Neural cell (in vitro differentiated cells): Measurements from ENCODE around the gene TBC1D8B. TPM values are rescaled to one million over a fixed set of nuclear protein-coding genes. Genes with fewer than 3 reads are reported as not detected.

Source experiments
- H2AFZ ChIP-seq: fragments of 200-600, 300-800 bp; sonication (generic), shearing (Covaris generic); 2 replicates; pipeline ENCODE4 v1.6.0; 2014; ENCODE audit warnings: low read depth, mild to moderate bottlenecking, antibody characterized with exemption, low read length, moderate library complexity
- H3F3A ChIP-seq: fragments of 200-600 bp; shearing (Covaris generic); 2 replicates; pipeline ENCODE4 v1.6.1; 2016; ENCODE audit warnings: mild to moderate bottlenecking, moderate library complexity, mixed read lengths, antibody characterized with exemption, low read length; ENCODE audit not compliant: insufficient read depth, poor library complexity, severe bottlenecking
- H3K27ac ChIP-seq: fragments of 200-600, 300-800 bp; sonication (generic), shearing (Covaris generic); 2 replicates; pipeline ENCODE4 v1.5.1; 2014; ENCODE audit warnings: mild to moderate bottlenecking, low read length, moderate library complexity
- H3K27me3 ChIP-seq: fragments of 300-800, 200-600 bp; sonication (generic), shearing (Covaris generic); 2 replicates; pipeline ENCODE4 v1.6.0; 2014; ENCODE audit warnings: mild to moderate bottlenecking, low read depth, low read length, moderate library complexity; ENCODE audit not compliant: insufficient read depth
- H3K36me3 ChIP-seq: fragments of 300-800, 200-600 bp; sonication (generic), shearing (Covaris generic); 2 replicates; pipeline ENCODE4 v1.5.1; 2014; ENCODE audit warnings: mild to moderate bottlenecking, antibody characterized with exemption, low read length, moderate library complexity; ENCODE audit not compliant: insufficient read depth
- H3K4me2 ChIP-seq: fragments of 300-800, 200-600 bp; sonication (generic), shearing (Covaris generic); 2 replicates; pipeline ENCODE4 v1.6.0; 2014; ENCODE audit warnings: mild to moderate bottlenecking, low read length
- H3K4me3 ChIP-seq: fragments of 300-800, 200-600 bp; sonication (generic), shearing (Covaris generic); 2 replicates; pipeline ENCODE4 v1.5.1; 2014; ENCODE audit warnings: mild to moderate bottlenecking, low read length, moderate library complexity
- H3K79me2 ChIP-seq: fragments of 200-600 bp; shearing (Covaris generic); replicated peaks from 2 replicates; pipeline ENCODE4 v1.6.0; 2014; ENCODE audit warnings: mild to moderate bottlenecking, low read length, moderate library complexity; ENCODE audit not compliant: insufficient read depth
- H3K9ac ChIP-seq: fragments of 300-800, 200-600 bp; sonication (generic), shearing (Covaris generic); 2 replicates; pipeline ENCODE4 v1.6.1; 2016; ENCODE audit warnings: mild to moderate bottlenecking, low read length, mixed read lengths
- H3K9me2 ChIP-seq: fragments of 200-600 bp; shearing (Covaris generic); 2 replicates; pipeline ENCODE4 v1.6.1; 2016; ENCODE audit warnings: mild to moderate bottlenecking, low read length, mixed read lengths; ENCODE audit not compliant: insufficient read depth
- H3K9me3 ChIP-seq: fragments of 200-600, 300-800 bp; sonication (generic), shearing (Covaris generic); 2 replicates; pipeline ENCODE4 v1.6.1; 2016; ENCODE audit warnings: mild to moderate bottlenecking, mixed run types, low read length, moderate library complexity, mixed read lengths
- H4K20me1 ChIP-seq: fragments of 200-600 bp; shearing (Covaris generic); 2 replicates; pipeline ENCODE4 v1.6.1; 2016; ENCODE audit warnings: mild to moderate bottlenecking, mixed run types; ENCODE audit not compliant: insufficient read depth
- EP300 ChIP-seq: fragments of 450-650 bp; conservative IDR thresholded peaks from 2 replicates; pipeline ENCODE4 v1.6.1; 2014; ENCODE audit warnings: antibody characterized with exemption, mild to moderate bottlenecking, moderate library complexity; ENCODE audit not compliant: poor library complexity, severe bottlenecking
- EZH2 ChIP-seq: fragments of 200-600, 300-800 bp; shearing (Covaris generic), sonication (generic); IDR thresholded peaks from 2 replicates; pipeline ENCODE4 v1.6.1; 2014; ENCODE audit warnings: antibody characterized with exemption, low read length, borderline replicate concordance, mild to moderate bottlenecking; ENCODE audit not compliant: insufficient read depth, poor library complexity, severe bottlenecking
- MXI1 ChIP-seq: fragments of 450-650 bp; conservative IDR thresholded peaks from 2 replicates; pipeline ENCODE4 v1.6.1; 2014; ENCODE audit warnings: antibody characterized with exemption, mild to moderate bottlenecking; ENCODE audit not compliant: poor library complexity, severe bottlenecking
- POLR2AphosphoS5 ChIP-seq: IDR thresholded peaks from 2 replicates; pipeline ENCODE4 v1.6.1; 2012
- RAD21 ChIP-seq: fragments of 450-650 bp; conservative IDR thresholded peaks from 2 replicates; pipeline ENCODE4 v1.6.1; 2014; ENCODE audit warnings: antibody characterized with exemption, mild to moderate bottlenecking, moderate library complexity
- SMC3 ChIP-seq: fragments of 450-650 bp; conservative IDR thresholded peaks from 2 replicates; pipeline ENCODE4 v1.6.1; 2014; ENCODE audit warnings: antibody characterized with exemption, mild to moderate bottlenecking, moderate library complexity; ENCODE audit not compliant: poor library complexity
- TAF1 ChIP-seq: IDR thresholded peaks from 2 replicates; pipeline ENCODE4 v1.6.1; 2012; ENCODE audit warnings: low read depth
- polyA plus RNA-seq: library from polyadenylated mRNA; depleted of rRNA; stranded (reverse); fragments of >200 nt; gene quantifications from 2 replicates; pipeline ENCODE4 v1.2.3, GENCODE V29; 2014
- TF ChIP-seq, protein P1 (sequence below): IDR thresholded peaks from 2 replicates; pipeline ENCODE4 v1.6.1; 2012; ENCODE audit warnings: borderline replicate concordance
- TF ChIP-seq, protein P2 (sequence below): fragments of 450-650 bp; IDR thresholded peaks from 2 replicates; pipeline ENCODE4 v1.5.1; 2014; ENCODE audit warnings: antibody characterized with exemption, mild to moderate bottlenecking, moderate library complexity; ENCODE audit not compliant: poor library complexity, severe bottlenecking

TBC1D8B gene
- polyA plus RNA-seq, 1 donor from 2014 or later = 0.14 TPM

DNA sequence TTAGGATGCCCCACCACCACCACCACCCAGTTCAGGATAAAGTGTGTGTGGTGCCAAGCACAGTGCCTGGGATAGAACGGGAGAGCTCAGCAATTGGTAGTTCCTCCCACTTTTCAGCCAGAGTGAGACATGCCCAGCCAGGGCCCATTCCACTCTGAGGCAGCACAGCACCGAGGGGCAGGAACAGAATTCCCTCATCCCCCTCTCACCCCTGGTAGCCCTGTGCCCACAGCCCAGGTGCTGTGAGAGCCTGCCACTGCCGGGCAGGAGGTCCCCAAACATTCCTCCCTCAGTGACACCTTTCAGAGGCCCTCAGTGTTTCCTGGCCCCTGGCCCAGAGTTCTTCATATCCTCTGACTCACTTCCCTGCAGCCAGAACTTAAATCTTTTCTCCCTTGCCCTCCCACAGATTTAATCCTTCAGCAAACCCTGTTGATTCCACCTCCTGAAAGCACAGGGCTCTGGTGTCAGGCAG is 92.5 kb downstream of the TBC1D8B start:
- no peaks in the 10 kb centered on the region for H3K36me3 ChIP-seq
- TF ChIP-seq TAF1 (no peak), EP300 (no peak), SMC3 (no peak), MXI1 (no peak), POLR2AphosphoS5 (no peak), RAD21 (no peak), EZH2 (no peak)
- TF ChIP-seq, protein P1, sequence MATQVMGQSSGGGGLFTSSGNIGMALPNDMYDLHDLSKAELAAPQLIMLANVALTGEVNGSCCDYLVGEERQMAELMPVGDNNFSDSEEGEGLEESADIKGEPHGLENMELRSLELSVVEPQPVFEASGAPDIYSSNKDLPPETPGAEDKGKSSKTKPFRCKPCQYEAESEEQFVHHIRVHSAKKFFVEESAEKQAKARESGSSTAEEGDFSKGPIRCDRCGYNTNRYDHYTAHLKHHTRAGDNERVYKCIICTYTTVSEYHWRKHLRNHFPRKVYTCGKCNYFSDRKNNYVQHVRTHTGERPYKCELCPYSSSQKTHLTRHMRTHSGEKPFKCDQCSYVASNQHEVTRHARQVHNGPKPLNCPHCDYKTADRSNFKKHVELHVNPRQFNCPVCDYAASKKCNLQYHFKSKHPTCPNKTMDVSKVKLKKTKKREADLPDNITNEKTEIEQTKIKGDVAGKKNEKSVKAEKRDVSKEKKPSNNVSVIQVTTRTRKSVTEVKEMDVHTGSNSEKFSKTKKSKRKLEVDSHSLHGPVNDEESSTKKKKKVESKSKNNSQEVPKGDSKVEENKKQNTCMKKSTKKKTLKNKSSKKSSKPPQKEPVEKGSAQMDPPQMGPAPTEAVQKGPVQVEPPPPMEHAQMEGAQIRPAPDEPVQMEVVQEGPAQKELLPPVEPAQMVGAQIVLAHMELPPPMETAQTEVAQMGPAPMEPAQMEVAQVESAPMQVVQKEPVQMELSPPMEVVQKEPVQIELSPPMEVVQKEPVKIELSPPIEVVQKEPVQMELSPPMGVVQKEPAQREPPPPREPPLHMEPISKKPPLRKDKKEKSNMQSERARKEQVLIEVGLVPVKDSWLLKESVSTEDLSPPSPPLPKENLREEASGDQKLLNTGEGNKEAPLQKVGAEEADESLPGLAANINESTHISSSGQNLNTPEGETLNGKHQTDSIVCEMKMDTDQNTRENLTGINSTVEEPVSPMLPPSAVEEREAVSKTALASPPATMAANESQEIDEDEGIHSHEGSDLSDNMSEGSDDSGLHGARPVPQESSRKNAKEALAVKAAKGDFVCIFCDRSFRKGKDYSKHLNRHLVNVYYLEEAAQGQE = no peak
- TF ChIP-seq, protein P2, sequence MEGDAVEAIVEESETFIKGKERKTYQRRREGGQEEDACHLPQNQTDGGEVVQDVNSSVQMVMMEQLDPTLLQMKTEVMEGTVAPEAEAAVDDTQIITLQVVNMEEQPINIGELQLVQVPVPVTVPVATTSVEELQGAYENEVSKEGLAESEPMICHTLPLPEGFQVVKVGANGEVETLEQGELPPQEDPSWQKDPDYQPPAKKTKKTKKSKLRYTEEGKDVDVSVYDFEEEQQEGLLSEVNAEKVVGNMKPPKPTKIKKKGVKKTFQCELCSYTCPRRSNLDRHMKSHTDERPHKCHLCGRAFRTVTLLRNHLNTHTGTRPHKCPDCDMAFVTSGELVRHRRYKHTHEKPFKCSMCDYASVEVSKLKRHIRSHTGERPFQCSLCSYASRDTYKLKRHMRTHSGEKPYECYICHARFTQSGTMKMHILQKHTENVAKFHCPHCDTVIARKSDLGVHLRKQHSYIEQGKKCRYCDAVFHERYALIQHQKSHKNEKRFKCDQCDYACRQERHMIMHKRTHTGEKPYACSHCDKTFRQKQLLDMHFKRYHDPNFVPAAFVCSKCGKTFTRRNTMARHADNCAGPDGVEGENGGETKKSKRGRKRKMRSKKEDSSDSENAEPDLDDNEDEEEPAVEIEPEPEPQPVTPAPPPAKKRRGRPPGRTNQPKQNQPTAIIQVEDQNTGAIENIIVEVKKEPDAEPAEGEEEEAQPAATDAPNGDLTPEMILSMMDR = no peak
- H3K9me3 ChIP-seq = no peaks in the 10 kb centered on the region
- no peaks in the 10 kb centered on the region for H3K9me2 ChIP-seq
- H3F3A ChIP-seq = no peaks in the 10 kb centered on the region
- H3K4me3 ChIP-seq = no peak overlapping the region
- H3K79me2 ChIP-seq = no peaks in the 10 kb centered on the region
- no peaks in the 10 kb centered on the region for H3K27me3 ChIP-seq
- H3K27ac ChIP-seq = no peak overlapping the region
- H2AFZ ChIP-seq = no peak overlapping the region
- no peak overlapping the region for H3K4me2 ChIP-seq
- no peak overlapping the region for H3K9ac ChIP-seq
- H4K20me1 ChIP-seq = no peaks in the 10 kb centered on the region

DNA sequence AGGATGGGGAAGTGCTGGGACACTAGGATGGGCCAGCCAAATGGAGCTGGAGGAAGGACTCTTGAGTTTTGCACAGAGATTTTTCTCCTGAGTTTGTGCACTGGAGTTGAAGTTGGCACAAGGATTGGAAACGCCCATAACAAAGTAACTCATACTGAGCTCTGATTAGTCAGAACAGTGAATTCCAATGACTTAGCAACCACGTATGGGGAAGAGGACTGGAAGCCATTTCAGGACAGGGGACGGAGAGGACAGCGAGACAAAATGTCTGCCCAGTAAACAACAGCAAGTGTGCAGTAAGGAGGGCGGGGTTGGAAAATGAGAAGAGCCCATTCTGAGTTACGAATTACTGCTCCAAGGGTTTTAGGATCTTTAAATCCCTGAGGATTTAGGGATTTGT is 94.8 kb downstream of the TBC1D8B start:
- Histone ChIP-seq H3K9me2 (no peaks in the 10 kb centered on the region), H3K36me3 (no peaks in the 10 kb centered on the region), H3K9ac (no peak overlapping the region), H3K27ac (no peak overlapping the region), H3K79me2 (no peaks in the 10 kb centered on the region), H3K4me2 (no peak overlapping the region), H3K27me3 (no peaks in the 10 kb centered on the region), H3K9me3 (no peaks in the 10 kb centered on the region), H2AFZ (no peak overlapping the region), H3F3A (no peaks in the 10 kb centered on the region), H3K4me3 (no peak overlapping the region), H4K20me1 (no peaks in the 10 kb centered on the region)
- no peak for TF ChIP-seq EP300
- no peak for TF ChIP-seq TAF1
- no peak for TF ChIP-seq POLR2AphosphoS5
- TF ChIP-seq, protein P2 = no peak
- no peak for TF ChIP-seq MXI1
- TF ChIP-seq, protein P1 = no peak
- TF ChIP-seq SMC3 = no peak
- no peak for TF ChIP-seq RAD21
